Measurements from ENCODE around the gene CLMN.
"Not testable (repeated sequence)": the region's sequence is repeated elsewhere in the genome, so short reads cannot be mapped to it uniquely, and the experiment has no call there.

CLMN gene

DNA sequence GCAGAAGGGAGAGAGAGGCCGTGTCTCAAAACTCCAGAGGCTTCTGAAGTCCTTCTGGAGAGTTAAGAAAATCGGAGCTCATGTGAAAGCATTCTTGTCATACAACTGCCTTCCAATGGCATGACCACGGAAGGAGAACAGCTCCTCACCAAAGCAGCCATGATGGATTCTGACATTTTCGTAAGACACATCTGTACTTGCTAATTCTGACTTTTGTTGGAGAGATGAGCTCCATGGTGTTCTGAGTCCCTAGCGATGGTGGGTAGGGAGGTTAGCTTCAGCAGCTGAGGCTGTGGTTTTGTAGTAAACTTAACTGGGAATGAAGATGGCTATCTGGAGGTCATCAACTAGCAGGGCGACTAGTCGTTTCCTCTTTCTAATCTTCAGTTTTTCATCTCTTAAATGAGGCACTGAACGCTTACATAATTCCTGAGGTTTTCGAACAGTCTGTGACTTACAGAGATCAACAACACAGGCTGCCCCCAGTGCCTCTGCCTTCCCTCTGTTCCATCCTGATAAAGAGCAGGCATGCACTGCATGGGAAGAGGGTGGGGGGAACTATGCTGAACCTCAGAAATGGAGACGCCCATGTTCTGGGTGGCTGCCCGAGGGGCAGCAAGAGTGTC is 133.8 kb downstream of the CLMN start:
- no peak for DNase-seq

- DNase-seq, result no peak
These were observed 134.5 kb downstream of the CLMN start for GRCh38 chr14:95185033-95185766.

GRCh38 chr14:95184413-95184790 is 135.3 kb downstream of the CLMN start:
- DNase-seq, result no peak

DNA sequence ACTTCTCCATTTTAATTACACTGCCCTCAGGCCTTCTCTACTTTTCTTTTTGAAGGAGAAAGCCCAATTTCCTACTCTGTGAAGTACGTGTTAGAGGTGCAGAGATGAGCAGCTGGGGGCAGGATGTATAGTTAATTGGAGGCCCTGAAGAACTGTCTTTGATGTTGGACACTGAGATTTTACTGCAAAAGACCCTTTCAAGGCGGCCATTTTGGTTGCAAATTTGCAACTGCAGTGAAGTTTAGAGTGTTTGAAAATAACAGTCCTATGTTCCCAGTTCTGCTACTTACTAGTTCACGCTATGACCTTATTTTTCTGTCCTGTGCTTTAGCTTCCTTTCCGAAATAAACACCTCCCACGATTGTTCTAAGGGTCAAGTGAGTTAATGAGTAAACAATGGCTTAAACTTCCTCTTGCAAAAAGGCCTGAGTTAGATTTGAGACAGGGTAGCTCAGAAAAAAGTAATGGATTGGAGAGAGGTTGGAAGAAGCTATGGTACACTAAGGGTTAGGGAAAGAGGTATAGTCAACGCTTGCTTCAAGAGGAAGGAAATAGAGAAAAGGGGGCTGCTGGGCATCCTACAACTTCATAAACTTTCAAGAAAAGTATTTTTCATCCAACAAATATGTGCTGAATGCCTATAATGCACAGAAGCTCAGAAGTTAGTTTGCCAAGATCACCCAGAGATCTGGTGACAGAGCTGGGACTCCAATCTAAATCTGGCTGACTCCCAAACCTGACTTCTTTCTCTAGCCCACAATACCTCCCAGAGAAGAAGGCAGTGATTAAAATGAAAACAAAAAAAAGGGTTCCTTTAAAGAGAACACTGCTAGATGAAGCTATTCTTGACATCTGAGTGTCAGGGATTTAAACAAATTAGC is 135.9 kb downstream of the CLMN start:
- no peak for DNase-seq

- DNase-seq, result no peak
These were observed 136.6 kb downstream of the CLMN start for GRCh38 chr14:95183082-95183481.

DNA sequence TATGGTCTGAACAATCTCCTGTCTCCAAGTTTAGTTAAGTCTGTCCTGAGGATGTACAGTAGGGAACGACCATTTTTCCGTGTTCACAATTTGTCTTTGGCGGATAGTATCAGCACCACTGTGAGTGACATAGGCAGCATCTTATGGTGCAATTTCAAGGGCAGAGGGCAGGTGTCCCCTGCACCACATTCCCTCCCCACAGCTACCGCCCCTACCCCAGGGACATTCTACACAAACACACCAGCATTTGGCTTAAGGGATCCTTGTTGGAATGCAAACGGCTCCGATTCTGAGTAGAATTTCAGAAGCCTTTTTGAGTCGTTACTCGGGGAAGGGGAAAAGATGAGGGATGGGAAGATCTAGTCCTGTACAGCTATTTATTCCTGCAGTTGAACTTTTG is 137.3 kb downstream of the CLMN start:
- DNase-seq, result no peak

DNA sequence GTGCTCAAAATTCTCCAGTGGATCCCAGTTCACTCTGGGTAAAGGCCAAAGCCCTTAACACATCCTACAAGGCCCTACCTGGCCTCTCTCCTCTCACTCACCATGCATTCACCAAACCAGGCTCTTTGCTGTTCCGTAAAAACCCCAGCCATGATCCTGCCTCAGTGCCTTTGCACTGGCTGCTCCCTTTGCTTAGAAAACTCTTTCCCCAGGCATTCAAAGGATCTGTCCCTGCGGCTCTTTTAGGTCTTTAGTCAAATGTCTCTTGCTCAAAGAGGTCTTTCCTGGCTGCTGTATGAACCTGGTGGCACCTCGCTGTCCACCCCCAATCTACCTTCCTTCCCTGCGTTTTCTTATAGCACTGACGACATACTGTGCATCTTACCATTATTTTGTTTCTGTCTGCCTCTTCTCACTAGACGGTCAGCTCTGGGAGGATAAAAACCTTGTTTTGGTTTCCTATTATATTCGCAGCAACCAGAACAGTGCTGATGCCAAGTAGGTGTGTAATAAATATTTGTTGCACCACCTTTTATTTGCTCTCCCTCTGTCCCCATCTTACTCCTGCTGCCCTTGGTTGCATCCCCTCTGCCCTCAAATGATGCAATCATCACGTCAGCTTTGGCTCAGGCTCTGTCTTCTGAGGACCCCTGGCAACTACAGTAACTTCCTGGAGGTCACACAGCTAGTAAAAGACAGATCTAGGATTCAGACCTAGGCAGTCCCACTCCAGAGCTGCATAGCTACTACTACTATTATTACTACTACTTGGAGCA is 138.6 kb downstream of the CLMN start:
- DNase-seq, result no peak

- DNase-seq, result not testable (repeated sequence)
These were observed 144.0 kb downstream of the CLMN start for GRCh38 chr14:95175670-95176069.

DNA sequence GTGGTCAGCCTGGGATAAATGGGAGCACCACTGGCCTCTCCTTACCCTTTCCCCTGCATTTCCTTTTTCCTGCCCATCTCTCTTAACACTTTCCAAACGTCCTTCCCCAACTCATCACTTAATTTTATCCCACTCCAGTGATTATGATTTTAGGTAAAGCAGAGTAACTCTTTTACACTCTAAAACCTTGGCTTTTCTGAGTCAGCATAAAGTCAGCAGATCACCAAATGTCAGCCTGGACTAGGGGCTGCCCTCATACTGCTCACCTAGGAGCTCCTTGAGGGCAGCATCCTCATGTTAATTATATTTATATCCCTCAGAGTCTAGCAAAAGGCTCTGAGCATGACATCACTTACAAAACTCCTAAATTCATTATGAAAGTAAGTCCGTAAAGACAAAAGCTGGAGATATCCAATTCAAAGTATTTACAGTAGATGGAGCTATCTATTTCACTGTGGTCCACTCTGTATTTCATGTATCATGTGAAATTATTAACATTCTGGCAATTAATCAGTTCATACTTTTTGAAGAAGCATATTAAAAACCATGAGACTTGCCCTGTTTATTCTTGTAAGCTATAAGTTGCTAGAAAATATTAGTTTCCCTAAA is 145.4 kb downstream of the CLMN start:
- DNase-seq, result no peak

DNA sequence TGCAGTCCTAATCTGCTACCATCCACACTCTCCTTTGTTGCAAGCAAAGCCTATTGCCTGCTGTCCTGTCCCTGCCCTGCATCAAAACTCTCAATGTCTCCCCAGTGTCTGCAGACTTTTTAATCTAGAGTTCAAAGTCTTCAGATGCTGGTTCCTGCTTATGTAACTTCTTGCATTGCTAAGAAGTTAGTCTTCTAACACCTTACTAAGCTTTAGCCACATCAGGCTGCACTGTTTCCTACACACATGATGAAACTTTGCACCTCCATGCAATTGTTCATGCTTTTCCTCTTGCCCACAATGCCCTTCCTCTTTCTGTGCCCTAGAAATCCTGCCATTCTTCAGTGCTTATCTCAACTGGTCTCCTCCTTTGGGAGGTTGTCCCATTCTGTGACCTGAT is 146.2 kb downstream of the CLMN start:
- DNase-seq, result no peak

- DNase-seq, result no peak
These were observed 152.5 kb downstream of the CLMN start for GRCh38 chr14:95167177-95167576.

- DNase-seq, result no peak
These were observed 154.2 kb downstream of the CLMN start for GRCh38 chr14:95165517-95165916.

- DNase-seq, result no peak
These were observed 155.2 kb downstream of the CLMN start for GRCh38 chr14:95164506-95164905.

DNA sequence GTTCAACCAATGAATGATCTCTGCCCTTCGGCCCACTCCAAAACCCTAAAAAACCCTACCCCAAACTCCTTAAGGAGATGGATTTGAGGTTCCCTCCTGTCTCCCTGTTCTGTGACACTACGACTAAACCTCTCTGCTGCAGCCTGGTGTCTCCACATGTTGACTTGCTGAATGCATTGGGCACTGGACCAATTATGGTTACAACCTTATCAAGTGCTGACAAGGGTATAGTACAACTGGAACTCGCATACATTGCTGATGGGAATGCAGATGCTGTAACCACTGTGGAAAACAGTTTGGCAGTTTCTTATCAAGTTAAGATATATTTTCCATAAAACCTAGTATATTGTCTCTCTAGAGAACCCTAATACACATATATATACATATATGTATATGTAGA is 156.0 kb downstream of the CLMN start:
- no peak for DNase-seq

GRCh38 chr14:95163132-95163531 is 156.6 kb downstream of the CLMN start:
- no peak for DNase-seq

GRCh38 chr14:95162641-95163040 is 157.1 kb downstream of the CLMN start:
- no peak for DNase-seq

GRCh38 chr14:95157327-95158189 is 162.2 kb downstream of the CLMN start, which contains the start of gene DICER1:
Gene DICER1 (minus strand): TSS chr14:95157529. CDS start chr14:95133458, 24,071 bp downstream.
- peak; percentile 93 to 95 for DNase-seq

DNA sequence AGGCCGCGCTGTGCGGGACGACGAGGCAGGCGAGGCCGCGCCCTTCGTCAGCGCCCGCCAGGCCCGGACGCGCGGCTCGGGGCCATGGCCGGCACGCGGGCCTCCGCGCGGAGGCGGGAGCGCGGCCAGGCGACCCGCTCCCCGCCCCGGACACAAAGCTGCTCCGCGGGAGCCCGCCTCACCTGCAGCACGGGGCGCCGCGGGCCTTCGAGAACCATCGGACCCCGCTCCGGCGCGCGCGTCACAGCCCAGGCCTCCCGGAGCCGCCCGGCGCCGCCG is 162.7 kb downstream of the CLMN start:
- no peak for DNase-seq

- DNase-seq, result peak; percentile 7 to 8
These were observed 163.3 kb downstream of the CLMN start for GRCh38 chr14:95156161-95157047.

- no peak for DNase-seq
These were observed 164.7 kb downstream of the CLMN start for GRCh38 chr14:95155045-95155444.

- DNase-seq, result no peak
These were observed 165.8 kb downstream of the CLMN start for GRCh38 chr14:95153866-95154265.

Data from activated CD4-positive, alpha-beta T cell treated with anti-CD3 and anti-CD28 coated beads, Interleukin-2, amount 50 U/mL, for 4 hours (primary cell).